ENCODE data around the gene NUP153. TPM values are rescaled to one million over a fixed set of nuclear protein-coding genes. Genes with fewer than 3 reads are reported as not detected.

NUP153 gene
- total and polyA plus RNA-seq, 10 of the 15 experiments (the other 5 are each of a cell fraction or from before 2014, with no cell fraction given): 13.9 to 77.7 (median 56.2) TPM

DNA sequence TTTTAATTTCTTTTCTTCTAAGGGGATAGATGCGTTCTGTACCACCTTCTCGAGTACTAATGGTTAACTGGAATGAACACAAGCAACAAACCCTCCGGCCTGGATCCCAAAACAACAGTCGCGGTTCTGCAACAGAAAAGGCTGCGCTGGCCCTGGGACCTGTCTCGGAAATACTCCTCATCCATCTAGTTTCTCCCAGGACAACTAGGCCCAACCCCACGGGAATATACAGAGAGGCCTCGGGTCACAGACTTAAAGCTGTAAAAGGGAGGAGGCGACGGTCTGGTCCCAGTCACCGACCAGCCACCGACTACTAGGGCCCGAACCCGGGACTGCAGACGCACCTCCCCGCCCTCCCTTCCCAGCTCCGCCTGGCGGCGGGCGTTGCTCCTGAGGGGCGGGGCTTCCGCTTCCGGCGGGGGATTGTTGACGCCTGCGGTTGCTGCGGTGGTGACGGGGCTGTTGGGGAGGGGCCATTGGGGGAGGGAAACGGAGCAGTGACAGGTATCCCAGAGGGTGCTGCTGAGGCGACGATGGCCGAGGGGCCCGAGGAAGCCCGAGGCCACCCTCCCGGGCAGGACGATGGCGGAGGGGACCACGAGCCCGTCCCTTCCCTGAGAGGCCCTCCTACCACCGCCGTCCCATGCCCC, 106.7 kb downstream of the NUP153 start, which contains the start of gene FAM8A1 (continued):
- TF ChIP-seq GABPA (IDR thresholded peaks at IDR 0.05; ENCODE audit: low read depth) (peak; percentile 87), TBL1XR1 (IDR thresholded peaks at IDR 0.05; ENCODE audit: low read depth, low read length) (0 out of 2 replicates have a peak, but pooled peaks have one; percentile 64), POLR2AphosphoS5 (IDR thresholded peaks at IDR 0.05; ENCODE audit: low read length) (peak; percentile 26; the same call in 1 of the 2 replicates), SPI1 (IDR thresholded peaks at IDR 0.05; ENCODE audit: borderline replicate concordance, insufficient read depth, low read depth, low read length) (peak; percentile 34; the same call in 1 of the 2 replicates), JUND (IDR thresholded peaks at IDR 0.05; ENCODE audit: low read depth, low read length) (no peak), POLR2A (IDR thresholded peaks at IDR 0.05; ENCODE audit: low read depth, low read length) (peak; percentile 76), MXI1 (IDR thresholded peaks at IDR 0.05; ENCODE audit: low read depth, low read length) (0 out of 2 replicates have a peak, but pooled peaks have one; percentile 4), TCF3 (IDR thresholded peaks at IDR 0.05; ENCODE audit: borderline replicate concordance, insufficient read depth, low read depth, low read length) (0 out of 2 replicates have a peak, but pooled peaks have one; percentile 47), EP300 (IDR thresholded peaks at IDR 0.05; ENCODE audit: borderline replicate concordance in 1 of 2, control insufficient read depth in 1 of 2, low read depth in 2 of 2, low read length in 2 of 2) (peak in 1 of 2 experiments; percentile 35; a peak in 1 of 4 replicates), IRF4 (IDR thresholded peaks at IDR 0.05; ENCODE audit: low read depth, low read length) (0 out of 2 replicates have a peak, but pooled peaks have one; percentile 4), NFYB (IDR thresholded peaks at IDR 0.05; ENCODE audit: insufficient read depth, low read depth, low read length) (no peak), CEBPB (IDR thresholded peaks at IDR 0.05; ENCODE audit: borderline replicate concordance in 1 of 2, low read depth in 2 of 2, low read length in 2 of 2) (no peak)
- TF ChIP-seq, protein P1, sequence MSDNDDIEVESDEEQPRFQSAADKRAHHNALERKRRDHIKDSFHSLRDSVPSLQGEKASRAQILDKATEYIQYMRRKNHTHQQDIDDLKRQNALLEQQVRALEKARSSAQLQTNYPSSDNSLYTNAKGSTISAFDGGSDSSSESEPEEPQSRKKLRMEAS (IDR thresholded peaks at IDR 0.05; ENCODE audit: low read depth, low read length): 0 out of 2 replicates have a peak, but pooled peaks have one; percentile 42
- TF ChIP-seq, protein P2, sequence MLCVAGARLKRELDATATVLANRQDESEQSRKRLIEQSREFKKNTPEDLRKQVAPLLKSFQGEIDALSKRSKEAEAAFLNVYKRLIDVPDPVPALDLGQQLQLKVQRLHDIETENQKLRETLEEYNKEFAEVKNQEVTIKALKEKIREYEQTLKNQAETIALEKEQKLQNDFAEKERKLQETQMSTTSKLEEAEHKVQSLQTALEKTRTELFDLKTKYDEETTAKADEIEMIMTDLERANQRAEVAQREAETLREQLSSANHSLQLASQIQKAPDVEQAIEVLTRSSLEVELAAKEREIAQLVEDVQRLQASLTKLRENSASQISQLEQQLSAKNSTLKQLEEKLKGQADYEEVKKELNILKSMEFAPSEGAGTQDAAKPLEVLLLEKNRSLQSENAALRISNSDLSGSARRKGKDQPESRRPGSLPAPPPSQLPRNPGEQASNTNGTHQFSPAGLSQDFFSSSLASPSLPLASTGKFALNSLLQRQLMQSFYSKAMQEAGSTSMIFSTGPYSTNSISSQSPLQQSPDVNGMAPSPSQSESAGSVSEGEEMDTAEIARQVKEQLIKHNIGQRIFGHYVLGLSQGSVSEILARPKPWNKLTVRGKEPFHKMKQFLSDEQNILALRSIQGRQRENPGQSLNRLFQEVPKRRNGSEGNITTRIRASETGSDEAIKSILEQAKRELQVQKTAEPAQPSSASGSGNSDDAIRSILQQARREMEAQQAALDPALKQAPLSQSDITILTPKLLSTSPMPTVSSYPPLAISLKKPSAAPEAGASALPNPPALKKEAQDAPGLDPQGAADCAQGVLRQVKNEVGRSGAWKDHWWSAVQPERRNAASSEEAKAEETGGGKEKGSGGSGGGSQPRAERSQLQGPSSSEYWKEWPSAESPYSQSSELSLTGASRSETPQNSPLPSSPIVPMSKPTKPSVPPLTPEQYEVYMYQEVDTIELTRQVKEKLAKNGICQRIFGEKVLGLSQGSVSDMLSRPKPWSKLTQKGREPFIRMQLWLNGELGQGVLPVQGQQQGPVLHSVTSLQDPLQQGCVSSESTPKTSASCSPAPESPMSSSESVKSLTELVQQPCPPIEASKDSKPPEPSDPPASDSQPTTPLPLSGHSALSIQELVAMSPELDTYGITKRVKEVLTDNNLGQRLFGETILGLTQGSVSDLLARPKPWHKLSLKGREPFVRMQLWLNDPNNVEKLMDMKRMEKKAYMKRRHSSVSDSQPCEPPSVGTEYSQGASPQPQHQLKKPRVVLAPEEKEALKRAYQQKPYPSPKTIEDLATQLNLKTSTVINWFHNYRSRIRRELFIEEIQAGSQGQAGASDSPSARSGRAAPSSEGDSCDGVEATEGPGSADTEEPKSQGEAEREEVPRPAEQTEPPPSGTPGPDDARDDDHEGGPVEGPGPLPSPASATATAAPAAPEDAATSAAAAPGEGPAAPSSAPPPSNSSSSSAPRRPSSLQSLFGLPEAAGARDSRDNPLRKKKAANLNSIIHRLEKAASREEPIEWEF (IDR thresholded peaks at IDR 0.05; ENCODE audit: insufficient replicate concordance, low read depth, low read length): no peak
- TF ChIP-seq, protein P3, sequence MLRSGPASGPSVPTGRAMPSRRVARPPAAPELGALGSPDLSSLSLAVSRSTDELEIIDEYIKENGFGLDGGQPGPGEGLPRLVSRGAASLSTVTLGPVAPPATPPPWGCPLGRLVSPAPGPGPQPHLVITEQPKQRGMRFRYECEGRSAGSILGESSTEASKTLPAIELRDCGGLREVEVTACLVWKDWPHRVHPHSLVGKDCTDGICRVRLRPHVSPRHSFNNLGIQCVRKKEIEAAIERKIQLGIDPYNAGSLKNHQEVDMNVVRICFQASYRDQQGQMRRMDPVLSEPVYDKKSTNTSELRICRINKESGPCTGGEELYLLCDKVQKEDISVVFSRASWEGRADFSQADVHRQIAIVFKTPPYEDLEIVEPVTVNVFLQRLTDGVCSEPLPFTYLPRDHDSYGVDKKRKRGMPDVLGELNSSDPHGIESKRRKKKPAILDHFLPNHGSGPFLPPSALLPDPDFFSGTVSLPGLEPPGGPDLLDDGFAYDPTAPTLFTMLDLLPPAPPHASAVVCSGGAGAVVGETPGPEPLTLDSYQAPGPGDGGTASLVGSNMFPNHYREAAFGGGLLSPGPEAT (IDR thresholded peaks at IDR 0.05; ENCODE audit: low read depth): 0 out of 2 replicates have a peak, but pooled peaks have one; percentile 27

Data from GM12878 (cell line).